Ovary (tissue), 10 donors: ENCODE measurements around the gene STK17B. TPM values are rescaled to one million over a fixed set of nuclear protein-coding genes. Genes with fewer than 3 reads are reported as not detected.

Experiments used
- DNase-seq, 5 donors: peaks; one replicate each; pipeline ENCODE4 v3.0.0-alpha.2; 2019 to 2020
- H3K27ac ChIP-seq, 2 donors: fragments of 200-600 bp; one replicate each; pipeline versions ENCODE4 v1.5.1 to v1.8.0; 2019 to 2022
- H3K27me3 ChIP-seq: fragments of 200-600 bp; one replicate; pipeline ENCODE4 v1.8.0; 2022
- H3K36me3 ChIP-seq: fragments of 200-600 bp; sonication (generic); one replicate; pipeline ENCODE4 v1.5.1; 2019
- H3K4me1 ChIP-seq: one replicate; pipeline ENCODE4 v1.8.1; 2013; ENCODE audit warnings: mild to moderate bottlenecking, moderate library complexity; ENCODE audit not compliant: insufficient read depth
- H3K4me3 ChIP-seq: fragments of 200-600 bp; sonication (generic); one replicate; pipeline ENCODE4 v1.5.1; 2017
- H3K9me3 ChIP-seq, 2 donors: fragments of 200-600 bp in 1 of 2; sonication (generic) in 1 of 2; one replicate each; pipeline versions ENCODE4 v1.5.1 to v1.8.1; 2013 to 2019; ENCODE audit warnings: mild to moderate bottlenecking in 1 of 2, moderate library complexity in 1 of 2
- EP300 ChIP-seq: sonication (generic); formaldehyde crosslinking; IDR thresholded peaks from one replicate; pipeline ENCODE4 v1.6.1; 2017; ENCODE audit warnings: antibody characterized with exemption
- POLR2A ChIP-seq: fragments of 450-650 bp; IDR thresholded peaks from one replicate; pipeline ENCODE4 v1.6.1; 2017; ENCODE audit warnings: antibody characterized with exemption, mild to moderate bottlenecking, moderate library complexity
- WGBS, 3 donors: extraction: QIAGEN DNeasy Blood & Tissue Kit in 1 of 3; methylation state at CpG; one replicate each; pipeline versions ENCODE4 v1.1.5 to v1.1.7; 2013 to 2017; 5-methylcytosine and 5-hydroxymethylcytosine counted together
- intact Hi-C, 4 donors: fragments of 100-400 bp; cut with DNase I; formaldehyde crosslinking; loops; one replicate each; pipeline versions ENCODE4 v1.11.0 to v1.15.1; 2022 to 2023
- long read RNA-seq, 3 donors: library from polyadenylated mRNA in 2 of 3; unstranded in 2 of 3; transcript quantifications; one replicate each; pipeline ENCODE4 v2.0.0 and lab custom pipeline, GENCODE V29; 2021 to 2026
- polyA plus RNA-seq, 2 donors: library from polyadenylated mRNA; stranded (reverse); fragments of 200-250 nt in 1 of 2; fragments of 350-450 nt in 1 of 2; fragmentation: Illumina TruSeq in 1 of 2; extraction: RNeasy Lipid Tissue Mini Kit (QIAGEN cat#74804) in 1 of 2; gene quantifications; one replicate each; pipeline ENCODE4 v1.2.3, GENCODE V29; 2013 to 2014
- total RNA-seq, 7 donors: library from RNA; depleted of rRNA in 2 of 7; stranded (reverse); fragments of >200 nt in 2 of 7; fragmentation: NEBNext Ultra II Directional in 3 of 7; extraction: Animal tissue kit (Norgen Biotek cat#: 25700) in 3 of 7; gene quantifications; one replicate each; pipeline versions ENCODE4 v1.1.0 to v1.2.4, GENCODE V29; 2016 to 2023
- TF ChIP-seq, protein P1 (sequence below), 3 donors: fragments of 450-650 bp in 2 of 3; fragments of 200-600 bp in 1 of 3; IDR thresholded peaks; one replicate each; pipeline versions ENCODE4 v1.5.1 to v1.8.0; 2016 to 2022; ENCODE audit warnings: antibody characterized with exemption in 3 of 3, mild to moderate bottlenecking in 1 of 3
- donor health status: DM: no; HTN: no; CAD: no; lungs with moderate emphysema.
- donor health status: DM: no; HTN: no; CAD: no.
- donor health status: Bipolar disorder and iron deficiency.
- donor health status: DM: yes; HTN: yes; CAD: no.
- donor health status: DM: no; HTN: no; CAD: no.
- donor health status: DM: yes; HTN: yes; CAD: no.

STK17B gene
- 10 to 100 TPM in 1 of 7 donors, 1 to 10 TPM in 6; 3.0 to 11.6 (median 4.9) TPM for total RNA-seq
- 10 to 100 TPM in 1 of 2 donors, 1 to 10 TPM in 1; 1.7 to 28.4 TPM for polyA plus RNA-seq
- long read RNA-seq, donor 1, full-length matches to known transcripts = 3 of 4 reads
- long read RNA-seq, donor 1, partial matches to known transcripts = 0 of 4 reads
- long read RNA-seq, donor 1, other reads (novel, unspliced or antisense) = 1 of 4 reads
- long read RNA-seq, donor 2, full-length matches to known transcripts = 3 of 3 reads
- long read RNA-seq, donor 2, partial matches to known transcripts = 0 of 3 reads
- long read RNA-seq, donor 2, other reads (novel, unspliced or antisense) = 0 of 3 reads
- long read RNA-seq, donor 3, full-length matches to known transcripts = 2 of 2 reads
- long read RNA-seq, donor 3, partial matches to known transcripts = 0 of 2 reads
- long read RNA-seq, donor 3, other reads (novel, unspliced or antisense) = 0 of 2 reads

DNA sequence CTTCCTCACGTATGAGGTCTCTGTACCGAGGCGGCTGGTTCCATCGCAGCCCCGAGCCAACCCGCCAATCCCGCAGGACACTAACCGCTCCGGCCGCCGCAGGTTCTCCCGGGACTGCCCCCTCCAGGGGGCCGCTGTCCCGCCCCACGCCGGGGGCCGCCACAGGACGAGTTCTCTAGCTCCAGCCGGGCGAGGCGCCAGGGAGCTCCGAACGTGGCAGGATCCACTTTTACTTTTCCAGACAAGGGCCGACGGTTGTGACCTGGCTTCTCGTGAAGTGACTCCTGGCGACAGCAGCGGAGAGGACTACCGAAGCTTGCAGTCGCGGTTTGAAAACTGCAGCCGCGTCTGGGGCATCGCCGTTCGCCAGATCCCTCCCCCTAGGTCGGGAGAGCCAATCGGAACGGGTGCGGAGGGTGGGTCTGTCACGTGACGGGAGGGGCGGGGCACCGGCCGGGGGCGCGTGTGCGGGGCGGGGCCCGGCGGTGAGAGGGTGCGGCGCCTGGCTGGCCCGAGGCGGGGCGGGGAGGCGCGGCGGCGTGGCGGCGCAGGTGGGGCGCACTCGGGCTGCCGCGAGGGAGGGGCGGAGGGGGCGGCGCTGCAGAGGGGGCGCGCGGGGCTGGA lies at the start of gene STK17B:
Gene STK17B, minus strand, starts transcription at position 331 of the 624 bp plus-strand sequence. CDS start 8,195 bp downstream, outside the sequence.
- H3K27ac ChIP-seq = peak within 1 kb of the TSS; percentile 37 to 62
- 0 to 1% (median 1%) methylated on average over 35 to 72 of the region's 72 CpGs for WGBS, 3 donors
- DNase-seq = peak; percentile 88 to 93 (median 92)
- TF ChIP-seq, protein P1, sequence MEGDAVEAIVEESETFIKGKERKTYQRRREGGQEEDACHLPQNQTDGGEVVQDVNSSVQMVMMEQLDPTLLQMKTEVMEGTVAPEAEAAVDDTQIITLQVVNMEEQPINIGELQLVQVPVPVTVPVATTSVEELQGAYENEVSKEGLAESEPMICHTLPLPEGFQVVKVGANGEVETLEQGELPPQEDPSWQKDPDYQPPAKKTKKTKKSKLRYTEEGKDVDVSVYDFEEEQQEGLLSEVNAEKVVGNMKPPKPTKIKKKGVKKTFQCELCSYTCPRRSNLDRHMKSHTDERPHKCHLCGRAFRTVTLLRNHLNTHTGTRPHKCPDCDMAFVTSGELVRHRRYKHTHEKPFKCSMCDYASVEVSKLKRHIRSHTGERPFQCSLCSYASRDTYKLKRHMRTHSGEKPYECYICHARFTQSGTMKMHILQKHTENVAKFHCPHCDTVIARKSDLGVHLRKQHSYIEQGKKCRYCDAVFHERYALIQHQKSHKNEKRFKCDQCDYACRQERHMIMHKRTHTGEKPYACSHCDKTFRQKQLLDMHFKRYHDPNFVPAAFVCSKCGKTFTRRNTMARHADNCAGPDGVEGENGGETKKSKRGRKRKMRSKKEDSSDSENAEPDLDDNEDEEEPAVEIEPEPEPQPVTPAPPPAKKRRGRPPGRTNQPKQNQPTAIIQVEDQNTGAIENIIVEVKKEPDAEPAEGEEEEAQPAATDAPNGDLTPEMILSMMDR (IDR thresholded peaks at IDR 0.05) = no peak
- TF ChIP-seq POLR2A = peak; percentile 25
- H3K4me3 ChIP-seq = peak within 1 kb of the TSS; percentile 61
- H3K4me1 ChIP-seq = no peaks in the 10 kb centered on the region
- no peaks in the 10 kb centered on the region for H3K9me3 ChIP-seq
- no peaks in the 10 kb centered on the region for H3K36me3 ChIP-seq
- H3K27me3 ChIP-seq = no peaks in the 10 kb centered on the region
- intact Hi-C loops = no loop called here

DNA sequence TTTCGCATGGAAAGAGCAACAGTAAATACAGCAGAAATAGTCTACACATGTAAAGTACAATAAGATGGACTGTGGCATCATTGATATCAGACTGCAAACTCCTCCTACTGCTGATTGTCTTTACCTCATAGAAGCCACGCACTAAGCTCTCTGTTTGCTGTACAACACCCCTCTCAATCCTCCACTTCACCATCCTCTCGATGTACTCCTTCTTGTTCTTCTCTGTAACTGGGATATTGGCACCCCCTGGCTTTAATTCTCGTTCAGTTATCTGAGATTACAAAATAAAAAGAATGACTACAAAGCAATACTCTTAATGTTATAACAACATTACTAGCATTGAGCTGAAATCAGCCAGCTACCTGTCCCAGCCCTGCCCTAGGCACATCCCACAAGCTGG lies 49.3 kb upstream of the STK17B start:
- Histone ChIP-seq H3K9me3 (no peaks in the 10 kb centered on the region), H3K4me1 (no peaks in the 10 kb centered on the region), H3K27ac (no peak overlapping the region), H3K27me3 (no peaks in the 10 kb centered on the region), H3K36me3 (no peaks in the 10 kb centered on the region), H3K4me3 (no peak overlapping the region)
- TF ChIP-seq EP300 = no peak
- TF ChIP-seq POLR2A = no peak
- TF ChIP-seq, protein P1 (IDR thresholded peaks at IDR 0.05) = no peak
- intact Hi-C loops = no loop called here
- DNase-seq = no peak
- WGBS, 3 donors = 74 to 84% (median 80%) methylated on average over 4 of the region's 4 CpGs

DNA sequence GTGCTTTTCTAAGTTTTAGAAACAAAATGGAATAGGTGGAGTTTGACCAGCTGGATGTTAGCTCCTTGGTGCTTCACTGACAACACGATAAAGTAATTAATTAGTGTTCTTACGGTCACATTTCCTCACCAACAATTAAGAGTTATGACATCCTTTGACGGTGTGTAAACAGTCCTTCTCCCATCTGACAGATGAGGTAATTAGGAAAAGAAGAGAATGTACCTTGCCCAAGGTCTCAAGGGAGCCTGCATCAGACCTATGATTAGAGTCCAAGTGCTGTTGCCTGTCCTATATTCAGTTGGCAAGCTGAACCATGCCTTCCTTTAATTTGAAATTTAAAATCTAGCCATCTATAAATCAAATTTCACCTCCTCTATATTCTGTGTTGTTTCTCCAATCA lies 48.3 kb upstream of the STK17B start:
- Histone ChIP-seq H3K36me3 (no peaks in the 10 kb centered on the region), H3K4me1 (no peaks in the 10 kb centered on the region), H3K4me3 (no peak overlapping the region), H3K27ac (no peak overlapping the region), H3K27me3 (no peaks in the 10 kb centered on the region), H3K9me3 (no peaks in the 10 kb centered on the region)
- TF ChIP-seq EP300 (no peak), POLR2A (no peak)
- TF ChIP-seq, protein P1 (IDR thresholded peaks at IDR 0.05) = no peak
- intact Hi-C loops = no loop called here
- 13 to 28% (median 26%) methylated on average over 3 of the region's 3 CpGs for WGBS, 3 donors
- DNase-seq = no peak

DNA sequence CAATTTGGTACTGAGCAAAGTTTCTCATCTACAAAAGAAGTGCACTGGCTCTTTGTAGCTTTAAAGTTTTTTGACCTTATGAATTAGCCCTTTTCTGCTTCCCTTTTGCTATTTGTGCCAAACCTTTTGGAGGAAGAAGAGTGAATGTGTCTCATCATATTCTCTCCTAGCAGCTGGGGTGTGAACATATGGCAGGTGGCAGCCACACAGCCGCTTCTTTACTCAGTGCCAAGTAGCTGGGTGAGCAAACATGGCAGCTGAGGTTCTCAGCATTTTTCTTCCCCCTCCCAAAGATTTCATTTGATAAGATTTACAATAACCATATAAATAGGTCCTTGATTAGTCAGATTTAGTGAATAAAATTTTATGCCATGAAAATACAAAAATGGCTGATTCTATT lies 46.7 kb upstream of the STK17B start:
- no peak for DNase-seq
- no peak overlapping the region for H3K27ac ChIP-seq
- TF ChIP-seq EP300 (no peak), POLR2A (no peak)
- no peaks in the 10 kb centered on the region for H3K36me3 ChIP-seq
- H3K27me3 ChIP-seq = no peaks in the 10 kb centered on the region
- intact Hi-C loops = no loop called here
- H3K4me1 ChIP-seq = no peaks in the 10 kb centered on the region
- H3K4me3 ChIP-seq = no peak overlapping the region
- 95 to 97% (median 95%) methylated on average over 1 of the region's 1 CpG for WGBS, 3 donors
- H3K9me3 ChIP-seq = no peaks in the 10 kb centered on the region

DNA sequence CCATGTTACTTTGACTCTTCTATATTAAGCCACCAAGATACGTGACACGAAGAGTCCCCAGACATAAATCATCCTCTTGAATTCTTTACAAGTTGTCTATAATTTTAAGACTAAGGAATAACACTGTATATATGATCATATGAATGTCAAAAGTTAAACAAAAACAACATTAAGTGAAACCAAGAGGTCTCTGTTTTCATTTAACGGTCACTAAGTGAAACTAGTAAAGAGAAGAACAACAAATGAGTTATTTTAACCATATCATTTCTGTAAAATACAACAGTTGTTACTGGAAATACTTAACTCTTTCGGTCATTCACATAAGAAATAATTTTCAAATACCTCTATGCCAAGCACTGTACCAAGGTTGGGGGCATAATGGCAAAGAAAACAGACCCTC lies 45.7 kb upstream of the STK17B start:
- TF ChIP-seq POLR2A (no peak), EP300 (no peak)
- TF ChIP-seq, protein P1 (IDR thresholded peaks at IDR 0.05) = no peak
- intact Hi-C loops = no loop called here
- WGBS, 3 donors = 81 to 87% (median 87%) methylated on average over 4 of the region's 4 CpGs
- no peak for DNase-seq
- Histone ChIP-seq H3K27me3 (no peaks in the 10 kb centered on the region), H3K27ac (no peak overlapping the region), H3K4me1 (no peaks in the 10 kb centered on the region), H3K9me3 (no peaks in the 10 kb centered on the region), H3K4me3 (no peak overlapping the region), H3K36me3 (no peaks in the 10 kb centered on the region)
